Esophagus muscularis mucosa (tissue), 4 donors: ENCODE measurements around the gene ECE2. TPM values are rescaled to one million over a fixed set of nuclear protein-coding genes. Genes with fewer than 3 reads are reported as not detected.

ENCODE experiments used
- DNase-seq: peaks from one replicate; pipeline ENCODE4 v3.0.0-alpha.2; 2017; ENCODE audit errors: extremely low spot score
- H3K27ac ChIP-seq, 4 donors: fragments of 200-600 bp; sonication (generic); replicated peaks in 1 of 4; 1 replicate in 3 of 4; 2 replicates in 1 of 4; pipeline ENCODE4 v1.5.1; 2016 to 2019; ENCODE audit warnings: mild to moderate bottlenecking in 1 of 4
- H3K27me3 ChIP-seq, 4 donors: fragments of 200-600 bp; sonication (generic); one replicate each; pipeline versions ENCODE4 v1.5.1 to v1.6.0; 2016 to 2019
- H3K36me3 ChIP-seq, 4 donors: fragments of 200-600 bp; sonication (generic); one replicate each; pipeline ENCODE4 v1.5.1; 2016 to 2019
- H3K4me1 ChIP-seq, 4 donors: fragments of 200-600 bp; sonication (generic); one replicate each; pipeline ENCODE4 v1.5.1; 2016 to 2019
- H3K4me3 ChIP-seq, 4 donors: fragments of 200-600 bp; sonication (generic); 1 replicate in 2 of 4; 2 replicates in 2 of 4; pipeline ENCODE4 v1.5.1; 2016 to 2019; ENCODE audit warnings: mild to moderate bottlenecking in 4 of 4, moderate library complexity in 1 of 4
- H3K9me3 ChIP-seq, 4 donors: fragments of 200-600 bp; sonication (generic); 1 replicate in 3 of 4; 2 replicates in 1 of 4; pipeline ENCODE4 v1.5.1; 2016 to 2019
- EP300 ChIP-seq: sonication (generic); formaldehyde crosslinking; IDR thresholded peaks from one replicate; pipeline ENCODE4 v1.6.1; 2017; ENCODE audit warnings: antibody characterized with exemption
- POLR2A ChIP-seq: fragments of 450-650 bp; IDR thresholded peaks from one replicate; pipeline ENCODE4 v1.6.1; 2017; ENCODE audit warnings: antibody characterized with exemption, moderate library complexity, mild to moderate bottlenecking, low read depth
- POLR2AphosphoS5 ChIP-seq, 2 donors: sonication (generic); formaldehyde crosslinking; IDR thresholded peaks; one replicate each; pipeline ENCODE4 v1.6.1; 2017; ENCODE audit warnings: antibody characterized with exemption in 2 of 2
- WGBS: methylation state at CpG from one replicate; pipeline ENCODE4 v1.1.5; 2018; 5-methylcytosine and 5-hydroxymethylcytosine counted together
- intact Hi-C: fragments of 100-400 bp; cut with DNase I; formaldehyde crosslinking; loops from one replicate; pipeline ENCODE4 v1.15.1; 2023
- total RNA-seq, 4 donors: library from RNA; depleted of rRNA; stranded (reverse); fragments of >200 nt; gene quantifications; one replicate each; pipeline versions ENCODE4 v1.1.0 to v1.2.1, GENCODE V29; 2016
- TF ChIP-seq, protein P1 (sequence below), 3 experiments: fragments of 200-600 bp in 2 of 3; fragments of 450-650 bp in 1 of 3; sonication (generic) in 2 of 3; IDR thresholded peaks; one replicate each; pipeline ENCODE4 v1.5.1; 2017 to 2019; ENCODE audit warnings: antibody characterized with exemption in 3 of 3, mild to moderate bottlenecking in 2 of 3, moderate library complexity in 1 of 3

The ECE2 gene
- total RNA-seq, 4 donors from 2014 or later, result 0.42 to 0.69 (median 0.56) TPM

- intact Hi-C loops, result loop anchor here (10.0 kb wide), 1 partner anchor 365 kb away; no protein-coding TSS in a partner anchor
- DNase-seq, result no peak
- WGBS, result 19% methylated on average over 19 of the region's 28 CpGs
Measured at GRCh38 chr3:184259396-184259877, 16.4 kb upstream of the ECE2 start.

DNA sequence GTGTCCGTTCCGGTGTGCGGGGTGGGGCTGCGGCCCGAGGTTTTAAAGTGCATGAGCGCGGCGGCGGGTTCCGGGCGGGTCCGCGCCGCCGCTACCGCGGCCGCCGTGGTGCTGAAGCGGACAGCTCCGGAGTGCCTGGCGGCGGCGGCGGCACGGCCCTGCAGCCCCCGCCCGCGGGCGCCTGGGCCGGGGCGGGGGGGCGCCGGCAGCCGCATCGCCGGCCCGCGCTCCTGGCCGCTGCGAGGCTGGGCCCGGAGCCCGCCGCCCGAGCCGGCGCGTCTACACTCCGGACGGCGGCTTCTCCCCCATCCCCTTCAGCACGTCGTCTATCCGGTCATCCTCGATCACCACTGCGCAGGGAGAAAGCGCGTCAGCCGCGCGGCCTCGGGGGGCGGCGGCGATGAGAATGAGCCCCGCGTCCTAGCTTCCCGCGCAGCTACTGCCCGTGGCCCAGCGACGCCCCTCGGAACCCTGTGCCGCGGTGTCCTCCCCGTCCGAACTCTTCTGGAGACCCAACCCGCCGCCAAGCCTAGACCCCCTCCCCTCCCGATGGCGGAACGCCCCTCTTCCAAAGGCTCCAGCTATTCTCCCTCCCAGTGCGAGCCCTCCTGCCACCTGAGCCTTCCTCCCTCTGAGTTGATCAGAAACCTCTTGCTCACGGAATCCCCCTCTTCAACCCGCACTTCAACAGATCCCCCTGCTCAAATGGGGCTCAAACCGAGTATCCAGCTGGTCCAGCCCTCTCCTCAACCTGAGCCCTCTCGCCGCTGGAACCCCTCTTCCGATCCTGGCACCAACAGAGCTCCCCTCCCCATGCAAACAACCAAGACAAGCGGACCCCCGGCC lies 15.7 kb upstream of the ECE2 start:
- TF ChIP-seq, protein P1, sequence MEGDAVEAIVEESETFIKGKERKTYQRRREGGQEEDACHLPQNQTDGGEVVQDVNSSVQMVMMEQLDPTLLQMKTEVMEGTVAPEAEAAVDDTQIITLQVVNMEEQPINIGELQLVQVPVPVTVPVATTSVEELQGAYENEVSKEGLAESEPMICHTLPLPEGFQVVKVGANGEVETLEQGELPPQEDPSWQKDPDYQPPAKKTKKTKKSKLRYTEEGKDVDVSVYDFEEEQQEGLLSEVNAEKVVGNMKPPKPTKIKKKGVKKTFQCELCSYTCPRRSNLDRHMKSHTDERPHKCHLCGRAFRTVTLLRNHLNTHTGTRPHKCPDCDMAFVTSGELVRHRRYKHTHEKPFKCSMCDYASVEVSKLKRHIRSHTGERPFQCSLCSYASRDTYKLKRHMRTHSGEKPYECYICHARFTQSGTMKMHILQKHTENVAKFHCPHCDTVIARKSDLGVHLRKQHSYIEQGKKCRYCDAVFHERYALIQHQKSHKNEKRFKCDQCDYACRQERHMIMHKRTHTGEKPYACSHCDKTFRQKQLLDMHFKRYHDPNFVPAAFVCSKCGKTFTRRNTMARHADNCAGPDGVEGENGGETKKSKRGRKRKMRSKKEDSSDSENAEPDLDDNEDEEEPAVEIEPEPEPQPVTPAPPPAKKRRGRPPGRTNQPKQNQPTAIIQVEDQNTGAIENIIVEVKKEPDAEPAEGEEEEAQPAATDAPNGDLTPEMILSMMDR (IDR thresholded peaks at IDR 0.05), result no peak
- no peak for TF ChIP-seq EP300
- no peak for TF ChIP-seq POLR2AphosphoS5 (IDR thresholded peaks at IDR 0.05)
- TF ChIP-seq POLR2A, result no peak
- Histone ChIP-seq H3K36me3 (peaks cover 0 to 8% (median 0%) of the 10 kb centered on the region in 4 donors), H3K9me3 (no peaks in the 10 kb centered on the region), H3K27me3 (peaks cover 11 to 79% (median 46%) of the 10 kb centered on the region in 4 donors), H3K4me1 (peaks cover 27 to 38% (median 35%) of the 10 kb centered on the region in 4 donors), H3K4me3 (peak overlapping the region; percentile 49 to 63 (median 50)), H3K27ac (no peak overlapping the region)
- 4% methylated on average over 29 of the region's 91 CpGs for WGBS
- DNase-seq, result no peak
- intact Hi-C loops, result loop anchor here (10.0 kb wide), 1 partner anchor 365 kb away; no protein-coding TSS in a partner anchor

More at GRCh38 chr3:184259396-184259877, 16.4 kb upstream of the ECE2 start:
- Histone ChIP-seq H3K27ac (no peak overlapping the region), H3K4me1 (peaks cover 27 to 38% (median 35%) of the 10 kb centered on the region in 4 donors), H3K27me3 (peaks cover 11 to 72% (median 43%) of the 10 kb centered on the region in 4 donors), H3K4me3 (peak overlapping the region; percentile 22 to 63 (median 42)), H3K36me3 (peaks cover 0 to 8% (median 0%) of the 10 kb centered on the region in 4 donors), H3K9me3 (no peaks in the 10 kb centered on the region)
- TF ChIP-seq POLR2AphosphoS5 (IDR thresholded peaks at IDR 0.05), result no peak
- no peak for TF ChIP-seq POLR2A
- TF ChIP-seq EP300, result no peak
- TF ChIP-seq, protein P1 (IDR thresholded peaks at IDR 0.05), result no peak

DNA sequence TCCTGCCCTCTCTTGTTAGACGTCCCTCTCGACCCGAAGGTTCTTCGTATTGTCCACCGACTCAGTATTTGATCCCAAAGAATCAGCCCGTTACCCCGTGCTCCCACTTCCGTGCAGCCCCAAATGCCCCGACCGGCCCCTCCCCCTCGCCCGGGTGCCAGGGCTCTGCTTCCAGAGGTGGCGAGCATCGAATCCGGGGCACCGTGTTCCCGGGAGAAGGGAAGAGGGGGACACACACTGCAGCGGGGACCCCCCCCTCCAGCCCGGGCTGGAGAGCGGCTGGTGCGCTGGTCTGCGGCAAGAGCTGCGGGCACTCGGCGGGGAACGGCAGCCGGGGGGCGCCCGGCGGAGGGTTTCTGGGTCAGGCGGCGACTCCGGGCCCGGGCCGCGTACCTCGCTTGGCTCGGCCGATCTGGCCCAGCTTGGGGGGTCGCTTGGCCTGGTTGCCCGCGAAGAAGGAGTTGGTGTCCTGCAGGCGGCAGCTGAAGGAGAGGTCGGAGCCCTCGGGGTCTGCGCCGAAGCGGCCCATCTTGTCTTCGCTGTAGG lies 15.0 kb upstream of the ECE2 start:
- 2% methylated on average over 12 of the region's 49 CpGs for WGBS
- DNase-seq, result no peak
- no peak overlapping the region for H3K27ac ChIP-seq
- TF ChIP-seq EP300, result no peak
- TF ChIP-seq, protein P1 (IDR thresholded peaks at IDR 0.05), result no peak
- no peak for TF ChIP-seq POLR2AphosphoS5 (IDR thresholded peaks at IDR 0.05)
- TF ChIP-seq POLR2A, result no peak
- peaks cover 0 to 8% (median 0%) of the 10 kb centered on the region in 4 donors for H3K36me3 ChIP-seq
- peaks cover 27 to 38% (median 35%) of the 10 kb centered on the region in 4 donors for H3K4me1 ChIP-seq
- intact Hi-C loops, result no loop called here
- peak overlapping the region; percentile 49 to 63 (median 50) for H3K4me3 ChIP-seq
- no peaks in the 10 kb centered on the region for H3K9me3 ChIP-seq
- peaks cover 11 to 86% (median 46%) of the 10 kb centered on the region in 4 donors for H3K27me3 ChIP-seq

DNA sequence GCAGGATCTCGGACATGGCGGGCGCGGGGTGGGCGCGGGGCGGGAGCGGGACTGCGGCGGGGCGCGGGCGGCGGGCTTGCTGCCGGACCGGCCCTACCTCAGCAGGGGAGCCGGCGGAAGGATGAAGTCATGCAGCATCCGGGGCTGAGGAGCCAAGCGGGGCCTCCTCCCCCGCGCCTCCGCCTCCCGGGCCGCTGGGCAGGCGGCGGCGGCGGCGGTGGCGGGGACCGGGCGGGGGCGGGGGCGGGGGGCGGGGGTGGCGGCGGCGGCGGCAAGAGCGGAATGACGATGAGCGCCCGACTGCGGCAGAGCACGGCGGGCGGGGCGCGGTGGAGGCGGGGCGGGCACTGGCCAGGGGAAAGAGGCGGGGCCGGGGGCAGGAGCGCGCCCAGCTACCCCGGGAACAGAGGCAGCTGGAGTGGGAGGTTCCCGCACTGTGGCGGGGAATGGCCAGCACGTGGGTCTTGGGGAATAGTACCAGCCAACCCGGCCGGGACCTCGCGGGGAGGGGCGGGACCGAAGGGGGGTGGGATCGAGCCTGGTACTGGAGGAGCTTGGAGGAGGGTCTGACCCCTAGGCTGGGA lies 14.5 kb upstream of the ECE2 start, which contains the start of gene CAMK2N2:
CAMK2N2 (minus strand) TSS at position 284 of the 584 bp plus-strand sequence; CDS start at position 16, 268 bp downstream.
- 0% methylated on average over 8 of the region's 67 CpGs for WGBS
- intact Hi-C loops, result no loop called here
- Histone ChIP-seq H3K27me3 (peaks cover 11 to 91% (median 47%) of the 10 kb centered on the region in 4 donors), H3K27ac (no peak within 1 kb of the TSS), H3K36me3 (peaks cover 0 to 8% (median 0%) of the 10 kb centered on the region in 4 donors), H3K4me3 (peak within 1 kb of the TSS; percentile 49 to 63 (median 50)), H3K9me3 (no peaks in the 10 kb centered on the region), H3K4me1 (peaks cover 27 to 38% (median 35%) of the 10 kb centered on the region in 4 donors)
- DNase-seq, result no peak
- TF ChIP-seq POLR2AphosphoS5 (IDR thresholded peaks at IDR 0.05) (no peak), POLR2A (no peak), EP300 (no peak)
- TF ChIP-seq, protein P1 (IDR thresholded peaks at IDR 0.05), result no peak
